DLD1 (cell line): ENCODE results near the gene MUC20.
"Not testable (repeated sequence)": the region's sequence is repeated elsewhere in the genome, so short reads cannot be mapped to it uniquely, and the experiment has no call there.

Experiments
- in situ Hi-C: cut with HindIII; loops from 2 replicates; pipeline ENCODE4 v1.10.0; 2017; ENCODE audit warnings: low sequenced_read_pairs

Gene MUC20

DNA sequence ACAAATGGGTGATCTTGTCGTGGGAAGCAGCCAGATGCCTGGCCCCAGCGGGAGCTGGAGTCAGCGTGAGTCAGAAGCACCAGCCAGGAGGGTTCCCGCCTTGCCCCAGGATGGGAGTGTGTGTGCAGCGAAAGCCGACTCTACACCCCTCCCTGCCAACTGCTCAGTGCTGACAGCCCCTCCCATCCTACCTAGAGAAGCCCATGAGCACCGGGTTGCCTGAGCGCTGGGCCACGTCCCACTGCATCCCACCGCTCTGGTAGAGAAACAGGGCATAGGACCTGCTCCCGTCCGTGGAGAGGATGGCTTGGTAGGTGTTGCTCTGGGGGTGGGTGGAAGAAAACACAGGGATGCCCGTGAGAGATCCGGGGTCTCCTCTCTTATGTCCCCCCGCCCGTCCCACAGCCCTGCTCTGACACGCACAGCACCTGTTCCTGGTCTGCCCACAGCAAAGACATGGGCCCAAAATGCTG is 48.1 kb downstream of the MUC20 start:
- in situ Hi-C loops = no loop called here

DNA sequence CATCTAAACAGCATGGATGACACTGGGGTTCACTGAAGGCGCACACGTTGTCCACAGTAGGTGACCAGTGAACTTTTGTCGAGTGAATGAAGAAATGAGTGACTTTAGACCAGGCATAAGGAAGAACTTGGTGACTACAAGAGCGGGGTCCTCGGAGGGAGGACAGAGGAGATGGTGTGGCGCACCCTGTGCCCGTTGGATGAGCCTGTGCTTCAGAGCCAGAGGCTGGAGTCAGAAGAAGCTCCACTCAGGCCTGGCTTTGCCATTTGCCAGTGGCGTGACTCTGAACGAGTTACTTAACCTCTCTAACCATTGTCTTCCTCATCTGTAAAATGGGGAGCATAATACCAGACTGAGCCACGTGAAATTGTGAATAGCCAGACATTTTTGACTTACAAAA is 48.8 kb downstream of the MUC20 start:
- in situ Hi-C loops = no loop called here

DNA sequence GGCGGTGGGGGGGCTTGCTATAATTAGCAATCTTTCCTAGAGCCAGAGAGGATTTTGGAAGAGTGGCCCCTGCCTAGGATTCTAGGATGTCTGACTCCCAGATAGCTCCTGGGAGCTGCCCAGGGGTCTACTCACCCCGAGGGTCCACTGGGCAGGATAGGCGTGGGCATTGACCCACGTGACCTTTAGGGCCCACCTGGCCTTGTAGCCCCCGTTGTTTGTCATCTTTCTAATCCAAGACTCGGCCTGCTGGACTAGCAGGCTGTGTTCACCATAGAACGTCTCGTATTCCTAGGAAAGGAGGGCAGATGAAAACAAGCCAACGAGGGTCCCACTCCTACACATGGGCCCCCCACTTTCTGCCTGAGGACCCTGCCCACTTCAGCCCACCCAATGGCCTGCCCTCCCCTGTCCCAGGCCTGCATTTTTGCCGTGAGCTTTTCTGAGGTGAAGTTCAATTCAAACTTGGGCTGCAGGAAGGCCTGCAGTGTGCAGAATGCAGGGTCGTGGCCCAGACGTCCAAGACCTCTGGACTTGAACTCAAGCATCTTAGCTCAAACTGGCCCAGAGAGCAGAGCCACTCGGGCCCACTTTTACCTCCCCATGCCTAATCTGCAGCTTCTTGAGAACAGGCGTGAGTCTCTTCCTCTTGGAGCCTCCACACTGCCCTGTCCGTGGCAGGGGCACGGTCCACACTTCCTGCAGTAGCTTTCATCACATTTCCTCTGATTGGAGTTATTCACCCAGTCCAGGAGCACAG is 49.5 kb downstream of the MUC20 start:
- in situ Hi-C loops = no loop called here

DNA sequence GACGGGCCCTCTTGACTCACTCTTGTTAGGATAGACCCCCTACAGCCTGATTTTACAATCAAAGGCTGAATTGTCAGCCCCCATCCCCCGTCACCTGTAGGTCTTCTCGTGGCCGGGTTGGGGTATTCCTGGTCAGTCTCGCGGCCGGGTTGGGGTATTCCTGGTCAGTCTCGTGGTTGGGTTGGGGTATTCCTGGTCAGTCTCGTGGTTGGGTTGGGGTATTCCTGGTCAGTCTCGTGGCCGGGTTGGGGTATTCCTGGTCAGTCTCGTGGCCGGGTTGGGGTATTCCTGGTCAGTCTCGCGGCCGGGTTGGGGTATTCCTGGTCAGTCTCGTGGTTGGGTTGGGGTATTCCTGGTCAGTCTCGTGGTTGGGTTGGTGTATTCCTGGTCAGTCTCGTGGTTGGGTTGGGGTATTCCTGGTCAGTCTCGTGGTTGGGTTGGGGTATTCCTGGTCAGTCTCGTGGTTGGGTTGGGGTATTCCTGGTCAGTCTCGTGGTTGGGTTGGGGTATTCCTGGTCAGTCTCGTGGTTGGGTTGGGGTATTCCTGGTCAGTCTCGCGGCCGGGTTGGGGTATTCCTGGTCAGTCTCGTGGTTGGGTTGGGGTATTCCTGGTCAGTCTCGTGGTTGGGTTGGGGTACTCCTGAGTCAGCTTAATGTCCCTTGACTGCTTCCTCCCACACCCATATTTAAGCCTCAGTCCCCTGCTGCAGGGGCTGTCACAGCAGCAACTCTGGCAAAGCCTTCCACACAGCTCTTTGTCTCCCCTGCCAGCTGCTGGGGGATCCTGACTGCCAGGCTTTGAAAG is 50.3 kb downstream of the MUC20 start:
- in situ Hi-C loops = not testable (repeated sequence)

DNA sequence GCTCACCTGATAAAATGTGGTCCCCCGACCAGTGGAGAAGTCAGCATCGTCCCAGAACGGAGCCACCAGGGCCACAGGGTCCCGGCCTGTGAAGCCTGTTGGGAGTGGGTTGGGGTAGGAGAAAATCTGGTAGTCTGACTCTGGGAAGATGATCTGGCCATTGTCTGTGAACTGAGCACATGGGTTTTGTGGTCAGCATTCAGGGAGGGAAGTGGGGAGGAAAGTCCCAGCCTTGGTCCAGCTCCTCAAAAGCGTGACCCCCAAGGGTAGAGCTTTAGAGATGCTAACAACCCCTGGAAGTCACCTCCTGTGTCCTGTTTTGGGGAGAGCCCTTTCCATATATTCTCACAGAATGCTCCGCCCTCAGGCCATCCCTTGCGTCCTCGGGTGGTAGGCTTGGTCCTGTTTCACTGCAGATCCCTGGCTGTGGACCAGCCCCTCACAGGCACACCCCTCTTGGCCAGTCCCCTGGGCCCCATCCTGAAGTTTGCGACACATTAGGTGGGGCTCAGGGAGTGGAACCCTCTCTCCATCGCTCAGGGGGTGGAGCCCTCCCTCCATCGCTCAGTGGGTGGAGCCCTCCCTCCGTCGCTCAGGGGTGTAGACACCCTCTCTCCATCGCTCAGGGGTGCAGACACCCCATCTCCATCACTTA is 51.0 kb downstream of the MUC20 start:
- in situ Hi-C loops = no loop called here

DNA sequence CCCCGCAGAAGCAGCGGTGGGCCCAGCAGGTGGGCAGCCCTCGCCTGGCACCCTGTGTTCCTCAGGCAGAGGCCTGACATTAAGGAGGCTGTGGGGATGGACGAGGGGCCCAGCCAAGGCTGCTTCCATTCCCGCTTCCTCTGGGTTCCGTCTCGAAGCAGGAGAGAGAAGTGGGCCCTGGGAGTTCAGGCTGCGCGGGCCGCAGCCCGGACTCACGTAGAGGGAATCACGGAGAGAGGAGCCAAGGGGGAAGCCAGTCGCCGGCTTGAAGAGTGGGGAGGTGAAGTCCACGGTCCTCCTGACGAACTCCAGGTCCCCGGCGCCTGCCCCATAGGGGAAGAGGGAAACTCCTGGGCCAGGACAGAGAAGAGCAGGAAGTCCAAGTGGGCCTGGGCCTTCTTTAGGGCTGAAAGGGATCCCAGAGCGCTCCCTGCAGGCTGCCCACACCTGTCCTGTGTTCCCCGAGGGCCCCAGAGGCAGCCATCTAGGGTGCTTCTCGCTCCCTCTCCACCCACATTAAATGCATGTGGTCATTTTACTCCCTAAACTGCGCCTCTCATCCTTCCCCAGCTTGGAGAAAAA is 53.3 kb downstream of the MUC20 start:
- in situ Hi-C loops = no loop called here

DNA sequence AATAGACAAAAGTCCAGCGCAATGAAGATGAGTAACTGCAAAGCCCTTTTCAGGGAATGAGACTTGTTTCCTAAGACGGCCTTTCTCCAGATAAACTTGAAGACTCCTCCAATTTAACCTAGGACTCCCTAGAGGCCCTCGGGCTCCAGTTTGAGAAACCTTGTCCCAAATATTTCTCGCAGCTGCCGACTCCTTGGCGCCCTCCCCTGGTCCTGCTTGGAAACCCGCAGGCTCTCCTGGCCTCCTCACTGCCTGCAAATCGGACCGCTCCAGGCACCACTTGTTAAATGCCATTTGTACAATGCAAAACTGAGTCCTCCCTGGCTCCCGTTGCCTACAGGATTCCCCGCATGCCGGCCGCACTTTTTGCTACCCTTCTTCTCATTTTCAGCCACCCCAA is 54.1 kb downstream of the MUC20 start:
- in situ Hi-C loops = no loop called here

DNA sequence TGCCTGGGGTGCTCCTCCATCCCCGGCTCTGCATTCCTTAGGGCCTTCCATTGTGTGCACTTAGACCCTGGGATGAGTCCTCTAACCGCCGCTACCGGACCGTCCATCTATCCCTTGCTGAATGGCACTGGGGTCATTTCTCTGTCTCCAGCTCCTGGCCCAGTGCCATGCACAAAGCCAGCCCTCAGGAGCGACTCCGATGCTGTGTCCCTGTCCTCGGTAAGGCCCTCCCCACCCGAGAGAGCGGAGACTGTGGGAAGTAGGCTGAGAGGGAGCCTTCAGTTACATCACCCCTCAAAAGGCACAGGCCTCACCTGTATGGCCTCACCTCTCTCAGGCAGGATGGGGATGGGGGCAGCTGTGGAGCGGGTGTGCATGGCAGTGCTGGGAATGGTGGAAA is 57.2 kb downstream of the MUC20 start:
- in situ Hi-C loops = no loop called here

DNA sequence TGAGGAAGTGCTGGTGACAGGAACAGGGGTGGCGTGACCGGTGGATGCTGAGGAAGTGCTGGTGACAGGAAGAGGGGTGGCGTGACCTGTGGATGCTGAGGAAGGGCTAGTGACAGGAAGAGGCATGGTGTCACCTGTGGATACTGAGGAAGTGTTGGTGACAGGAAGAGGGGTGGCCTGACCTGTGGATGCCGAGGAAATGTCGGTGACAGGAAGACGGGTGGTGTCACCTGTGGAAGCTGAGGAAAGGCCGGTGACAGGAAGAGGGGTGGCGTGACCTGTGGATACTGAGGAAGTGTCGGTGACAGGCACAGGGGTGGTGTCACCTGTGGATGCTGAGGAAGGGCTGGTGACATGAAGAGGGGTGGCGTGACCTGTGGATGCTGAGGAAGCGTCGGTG is 60.5 kb downstream of the MUC20 start:
- in situ Hi-C loops = not testable (repeated sequence)
